GM12875 (cell line): ENCODE measurements around the gene EIF2S2.

Experiments used
- H3K4me3 ChIP-seq: one replicate; pipeline ENCODE4 v1.5.1; 2011; ENCODE audit warnings: low read depth, low read length, control low read depth
- TF ChIP-seq, protein P1 (sequence below): IDR thresholded peaks from 2 replicates; pipeline ENCODE4 v1.5.1; 2011; ENCODE audit warnings: low read depth, mild to moderate bottlenecking, control low read depth, inconsistent platforms, low read length, moderate library complexity, borderline replicate concordance; ENCODE audit not compliant: insufficient read depth

EIF2S2 gene

DNA sequence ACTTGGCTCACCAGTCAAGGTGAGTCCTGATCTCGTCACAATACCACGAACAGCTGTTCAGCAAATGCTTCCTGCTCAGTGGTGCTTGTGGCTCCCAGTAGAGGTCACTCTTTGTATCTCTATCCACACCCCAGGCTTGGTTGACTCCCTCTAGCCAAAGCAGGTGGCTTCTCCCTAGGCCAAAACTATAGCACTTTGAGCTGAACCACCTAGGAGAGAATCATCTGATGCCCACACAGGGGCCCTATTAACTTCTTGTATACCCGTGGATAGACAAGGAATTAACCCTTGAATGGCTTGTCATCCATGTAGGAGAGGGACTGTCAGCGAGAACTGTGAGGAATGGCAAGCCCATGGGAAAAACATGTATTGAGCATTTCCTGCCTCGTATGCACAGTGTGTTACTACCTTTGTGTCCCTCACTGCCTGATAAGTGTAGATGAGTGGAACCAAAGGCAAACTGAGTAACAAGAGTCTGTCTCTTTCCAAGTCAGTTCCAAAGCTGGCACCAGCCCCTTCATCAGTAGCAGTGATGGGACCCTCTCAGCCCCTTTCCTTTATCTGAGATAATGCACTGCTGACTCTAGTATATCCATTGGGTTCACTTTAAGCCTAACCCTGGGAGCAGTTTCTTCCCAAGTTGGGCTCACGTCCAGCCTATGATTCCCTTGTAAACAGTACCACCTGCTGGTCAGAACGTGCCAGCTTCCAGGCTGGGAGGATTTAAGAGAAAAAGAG, 42.5 kb downstream of the EIF2S2 start:
- TF ChIP-seq, protein P1, sequence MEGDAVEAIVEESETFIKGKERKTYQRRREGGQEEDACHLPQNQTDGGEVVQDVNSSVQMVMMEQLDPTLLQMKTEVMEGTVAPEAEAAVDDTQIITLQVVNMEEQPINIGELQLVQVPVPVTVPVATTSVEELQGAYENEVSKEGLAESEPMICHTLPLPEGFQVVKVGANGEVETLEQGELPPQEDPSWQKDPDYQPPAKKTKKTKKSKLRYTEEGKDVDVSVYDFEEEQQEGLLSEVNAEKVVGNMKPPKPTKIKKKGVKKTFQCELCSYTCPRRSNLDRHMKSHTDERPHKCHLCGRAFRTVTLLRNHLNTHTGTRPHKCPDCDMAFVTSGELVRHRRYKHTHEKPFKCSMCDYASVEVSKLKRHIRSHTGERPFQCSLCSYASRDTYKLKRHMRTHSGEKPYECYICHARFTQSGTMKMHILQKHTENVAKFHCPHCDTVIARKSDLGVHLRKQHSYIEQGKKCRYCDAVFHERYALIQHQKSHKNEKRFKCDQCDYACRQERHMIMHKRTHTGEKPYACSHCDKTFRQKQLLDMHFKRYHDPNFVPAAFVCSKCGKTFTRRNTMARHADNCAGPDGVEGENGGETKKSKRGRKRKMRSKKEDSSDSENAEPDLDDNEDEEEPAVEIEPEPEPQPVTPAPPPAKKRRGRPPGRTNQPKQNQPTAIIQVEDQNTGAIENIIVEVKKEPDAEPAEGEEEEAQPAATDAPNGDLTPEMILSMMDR, result peak; percentile 65
- H3K4me3 ChIP-seq, result no peak overlapping the region

DNA sequence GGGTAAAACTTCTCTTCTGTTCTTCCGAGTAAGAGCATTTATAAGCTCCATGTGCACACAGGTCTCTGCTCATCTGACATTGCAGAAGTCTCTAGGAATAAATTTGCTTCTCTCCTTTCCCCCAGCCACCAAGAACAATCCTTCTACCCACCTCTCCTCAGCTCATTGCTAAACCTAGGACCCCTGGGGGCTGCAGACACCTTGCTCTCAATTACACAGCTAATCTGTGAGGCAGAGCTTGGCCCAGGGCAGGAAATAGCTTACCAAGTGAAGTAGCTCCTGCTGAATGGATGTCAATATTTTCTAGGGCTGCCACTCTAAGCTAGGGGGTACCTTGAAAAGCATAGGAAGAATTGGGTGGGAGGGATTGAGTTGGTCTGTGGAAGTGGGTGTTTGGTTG, 44.0 kb downstream of the EIF2S2 start:
- H3K4me3 ChIP-seq, result no peak overlapping the region
- TF ChIP-seq, protein P1, result no peak

DNA sequence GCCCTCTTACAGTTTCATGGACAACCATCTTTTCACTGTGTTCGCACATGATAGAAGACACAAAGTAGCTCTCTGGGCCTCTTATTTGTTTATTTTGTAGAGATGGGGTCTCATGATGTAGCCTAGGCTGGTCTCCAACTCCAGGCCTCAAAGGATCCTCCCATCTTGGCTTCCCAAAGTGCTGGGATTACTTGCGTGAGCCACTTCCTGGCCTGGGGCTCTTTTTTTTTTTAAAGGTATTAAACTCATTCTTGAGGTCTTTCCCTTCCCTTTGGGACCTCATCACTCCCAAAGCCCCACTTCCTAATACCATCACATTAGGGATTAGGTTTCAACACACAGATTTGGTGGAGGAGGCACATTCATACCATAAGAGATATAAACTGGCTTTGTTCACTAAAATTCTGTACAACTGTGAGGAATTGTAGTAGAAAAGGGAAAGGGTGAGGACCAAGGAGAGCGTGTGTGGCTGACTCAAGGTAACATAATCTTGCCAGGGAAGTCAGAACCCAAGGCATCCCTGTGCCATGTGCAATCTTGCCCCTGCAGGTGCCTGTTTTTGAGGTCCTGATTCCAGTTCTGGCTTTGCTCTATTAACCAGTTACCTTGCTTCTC, 45.5 kb downstream of the EIF2S2 start:
- no peak overlapping the region for H3K4me3 ChIP-seq
- TF ChIP-seq, protein P1, result no peak

DNA sequence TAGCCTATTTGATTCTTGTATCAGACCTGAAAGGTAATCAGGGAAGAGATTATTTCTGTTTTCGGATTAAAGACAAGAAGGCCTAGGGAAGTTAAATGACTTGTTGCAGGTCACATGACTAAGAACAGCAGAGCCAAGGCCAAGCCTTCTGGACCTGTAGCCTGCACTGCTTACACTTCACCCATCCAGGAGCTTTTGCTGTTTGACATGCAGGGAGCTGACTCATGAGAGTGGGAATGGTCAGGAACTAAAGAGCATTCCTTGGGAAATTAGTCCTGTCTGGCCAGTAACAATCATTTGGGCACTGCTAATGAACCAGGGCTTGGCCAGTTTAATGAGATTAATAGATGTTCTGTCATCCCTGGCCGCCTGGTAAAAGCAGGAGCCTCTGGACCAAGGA, 46.8 kb downstream of the EIF2S2 start:
- no peak overlapping the region for H3K4me3 ChIP-seq
- TF ChIP-seq, protein P1, result no peak

DNA sequence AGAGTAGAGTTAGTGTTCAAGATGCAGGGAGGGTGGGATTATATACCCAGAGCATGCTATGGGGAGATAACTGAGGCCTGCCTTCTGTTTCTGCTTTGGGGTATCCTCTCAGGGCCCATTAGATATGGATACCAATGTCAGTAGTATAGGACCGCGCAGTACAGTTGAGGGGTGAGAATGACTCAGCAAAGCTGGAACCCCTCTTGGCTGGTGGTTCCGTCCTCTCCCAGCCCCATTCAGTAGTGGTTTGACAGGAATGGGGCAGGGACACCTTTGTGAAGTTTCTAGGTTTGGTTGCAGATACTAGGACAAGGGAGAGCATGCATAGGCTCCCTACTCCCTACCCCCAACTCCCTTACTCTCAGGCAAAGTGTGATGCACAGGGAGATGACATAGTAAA, 47.8 kb downstream of the EIF2S2 start:
- TF ChIP-seq, protein P1, result no peak
- no peak overlapping the region for H3K4me3 ChIP-seq

DNA sequence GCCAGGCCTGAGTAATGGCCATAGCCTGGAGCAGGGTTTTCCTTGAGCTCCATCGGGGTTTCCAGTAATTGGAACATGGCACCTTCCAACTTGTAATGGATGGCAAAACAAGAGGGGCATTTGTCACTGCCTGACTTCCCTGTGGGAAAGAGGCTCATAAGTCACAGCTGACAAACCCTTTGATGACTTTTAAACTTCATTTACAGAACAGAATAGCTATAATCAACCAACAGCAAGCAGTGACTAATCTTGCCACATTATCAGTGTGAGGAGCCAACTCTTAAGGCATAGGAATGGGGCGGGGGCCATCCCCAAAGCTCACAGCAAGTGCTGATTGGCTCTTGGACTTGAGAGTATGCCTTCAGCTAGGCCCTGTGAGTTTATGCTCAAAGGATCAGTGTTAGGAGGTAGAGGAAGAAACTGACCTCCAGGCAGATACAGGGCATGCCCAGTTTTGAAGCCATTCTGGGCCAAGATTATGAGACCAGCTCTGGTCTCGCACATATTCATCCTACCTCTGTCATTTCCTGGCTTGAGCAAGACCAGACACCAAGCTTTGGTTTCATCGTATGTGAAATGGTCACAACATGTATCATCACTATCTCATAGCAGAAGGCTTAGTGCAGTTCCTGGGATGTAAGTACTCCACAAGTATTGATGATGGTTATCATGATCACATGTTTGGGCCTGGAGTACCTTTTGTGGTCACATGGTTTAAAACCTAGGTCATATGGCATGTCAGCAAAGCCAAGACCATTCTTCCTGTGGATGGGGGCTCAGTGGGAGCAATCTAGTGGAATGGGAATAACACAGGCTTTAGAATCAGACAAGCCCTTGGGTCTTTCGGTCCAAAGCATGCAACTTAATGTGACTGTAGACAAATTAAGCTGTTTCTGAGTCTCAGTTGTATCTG, 49.2 kb downstream of the EIF2S2 start:
- no peak overlapping the region for H3K4me3 ChIP-seq
- TF ChIP-seq, protein P1, result no peak
